ENCODE results near the gene LILRA2.
"Not testable (repeated sequence)": the region's sequence is repeated elsewhere in the genome, so short reads cannot be mapped to it uniquely, and the experiment has no call there.

Gene LILRA2

GRCh38 chr19:54633401-54633800, 59.8 kb downstream of the LILRA2 start:
- no peak for DNase-seq (ENCODE audit: low read depth)
- TF ChIP-seq, protein P1, sequence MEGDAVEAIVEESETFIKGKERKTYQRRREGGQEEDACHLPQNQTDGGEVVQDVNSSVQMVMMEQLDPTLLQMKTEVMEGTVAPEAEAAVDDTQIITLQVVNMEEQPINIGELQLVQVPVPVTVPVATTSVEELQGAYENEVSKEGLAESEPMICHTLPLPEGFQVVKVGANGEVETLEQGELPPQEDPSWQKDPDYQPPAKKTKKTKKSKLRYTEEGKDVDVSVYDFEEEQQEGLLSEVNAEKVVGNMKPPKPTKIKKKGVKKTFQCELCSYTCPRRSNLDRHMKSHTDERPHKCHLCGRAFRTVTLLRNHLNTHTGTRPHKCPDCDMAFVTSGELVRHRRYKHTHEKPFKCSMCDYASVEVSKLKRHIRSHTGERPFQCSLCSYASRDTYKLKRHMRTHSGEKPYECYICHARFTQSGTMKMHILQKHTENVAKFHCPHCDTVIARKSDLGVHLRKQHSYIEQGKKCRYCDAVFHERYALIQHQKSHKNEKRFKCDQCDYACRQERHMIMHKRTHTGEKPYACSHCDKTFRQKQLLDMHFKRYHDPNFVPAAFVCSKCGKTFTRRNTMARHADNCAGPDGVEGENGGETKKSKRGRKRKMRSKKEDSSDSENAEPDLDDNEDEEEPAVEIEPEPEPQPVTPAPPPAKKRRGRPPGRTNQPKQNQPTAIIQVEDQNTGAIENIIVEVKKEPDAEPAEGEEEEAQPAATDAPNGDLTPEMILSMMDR (IDR thresholded peaks at IDR 0.05; ENCODE audit: control insufficient read depth, insufficient read depth, low read depth, low read length, missing control alignments), result no peak
- no peak overlapping the region for H3K4me3 ChIP-seq (ENCODE audit: control insufficient read depth, low read depth, low read length)

DNA sequence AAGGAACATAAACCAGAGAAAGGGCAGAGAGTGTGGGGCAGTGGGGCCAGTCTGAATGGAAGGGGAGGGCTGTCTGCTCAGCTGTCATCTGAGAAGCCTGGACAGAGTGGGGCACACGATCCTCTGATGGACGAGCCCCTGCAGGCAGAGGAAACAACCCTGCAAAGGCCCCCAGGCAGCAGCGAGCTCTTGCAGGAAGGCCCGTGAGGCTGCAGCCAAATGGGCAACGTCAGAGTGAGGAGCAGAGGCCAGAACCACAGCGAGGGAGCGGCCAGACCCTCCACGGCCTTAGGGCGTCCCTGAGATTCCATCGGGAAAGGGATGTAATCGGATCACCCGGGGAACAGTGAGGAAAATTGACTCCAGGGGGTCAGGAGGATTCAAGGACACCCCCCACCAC, 62.5 kb downstream of the LILRA2 start:
- H3K4me3 ChIP-seq (ENCODE audit: control insufficient read depth, low read depth, low read length); DNase-seq (ENCODE audit: low read depth): not testable (repeated sequence)

DNA sequence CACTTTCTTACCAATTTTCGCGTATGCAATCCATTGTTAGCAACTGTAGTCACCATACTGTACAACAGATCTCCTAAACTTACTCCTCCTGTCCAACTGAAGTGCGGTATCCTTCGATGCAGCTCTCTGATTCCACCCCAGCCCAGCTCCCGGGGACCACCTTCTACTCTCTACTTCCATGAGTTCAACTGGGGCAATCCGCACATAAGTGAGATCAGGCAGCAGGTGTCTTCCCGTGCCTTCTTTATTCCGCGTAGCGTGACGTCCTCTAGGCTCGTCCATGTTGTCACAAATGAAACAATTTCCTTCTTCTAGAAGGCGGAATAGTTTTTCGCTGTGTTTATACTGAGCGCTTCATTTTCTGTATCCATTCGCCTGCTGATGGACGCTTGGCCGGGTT, 65.1 kb downstream of the LILRA2 start:
- TF ChIP-seq, protein P1 (IDR thresholded peaks at IDR 0.05; ENCODE audit: control insufficient read depth, insufficient read depth, low read depth, low read length, missing control alignments), result no peak
- no peak overlapping the region for H3K4me3 ChIP-seq (ENCODE audit: control insufficient read depth, low read depth, low read length)
- no peak for DNase-seq (ENCODE audit: low read depth)

Data from AG09309 (cell line).